ENCODE measurements around the gene NCKAP5.

DNA sequence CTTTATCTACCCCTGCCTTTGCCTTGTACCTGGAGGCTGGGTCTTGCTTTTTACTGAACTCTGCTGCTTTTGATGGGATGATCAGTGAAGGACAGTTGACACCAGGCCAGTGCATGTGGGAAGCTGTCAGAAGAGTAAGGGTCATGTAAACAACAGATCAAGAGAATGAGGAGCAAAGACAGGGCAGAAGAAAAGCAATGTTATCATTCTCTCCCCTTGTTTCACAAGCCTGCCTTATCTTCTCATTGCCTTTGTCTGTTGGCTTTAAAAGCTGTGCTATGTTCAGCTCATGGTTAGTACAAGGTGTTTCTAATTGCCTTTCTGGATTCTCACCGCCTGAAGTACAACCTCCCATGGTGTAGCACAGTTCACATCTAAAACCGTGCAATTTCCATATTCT, 925.8 kb downstream of the NCKAP5 start:
- TF ChIP-seq, protein P1, sequence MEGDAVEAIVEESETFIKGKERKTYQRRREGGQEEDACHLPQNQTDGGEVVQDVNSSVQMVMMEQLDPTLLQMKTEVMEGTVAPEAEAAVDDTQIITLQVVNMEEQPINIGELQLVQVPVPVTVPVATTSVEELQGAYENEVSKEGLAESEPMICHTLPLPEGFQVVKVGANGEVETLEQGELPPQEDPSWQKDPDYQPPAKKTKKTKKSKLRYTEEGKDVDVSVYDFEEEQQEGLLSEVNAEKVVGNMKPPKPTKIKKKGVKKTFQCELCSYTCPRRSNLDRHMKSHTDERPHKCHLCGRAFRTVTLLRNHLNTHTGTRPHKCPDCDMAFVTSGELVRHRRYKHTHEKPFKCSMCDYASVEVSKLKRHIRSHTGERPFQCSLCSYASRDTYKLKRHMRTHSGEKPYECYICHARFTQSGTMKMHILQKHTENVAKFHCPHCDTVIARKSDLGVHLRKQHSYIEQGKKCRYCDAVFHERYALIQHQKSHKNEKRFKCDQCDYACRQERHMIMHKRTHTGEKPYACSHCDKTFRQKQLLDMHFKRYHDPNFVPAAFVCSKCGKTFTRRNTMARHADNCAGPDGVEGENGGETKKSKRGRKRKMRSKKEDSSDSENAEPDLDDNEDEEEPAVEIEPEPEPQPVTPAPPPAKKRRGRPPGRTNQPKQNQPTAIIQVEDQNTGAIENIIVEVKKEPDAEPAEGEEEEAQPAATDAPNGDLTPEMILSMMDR (IDR thresholded peaks at IDR 0.05) = no peak
- TF ChIP-seq POLR2A (IDR thresholded peaks at IDR 0.05) = no peak

All from prostate gland (tissue), 2 donors.